SK-N-SH treated with all-trans-retinoic acid at 6 μM for 48 hours (cell line): Measurements from ENCODE around the gene RALGAPA1.

Experiments used
- ATAC-seq: fragments of 200-7000 bp; cut with Tn5 transposase; 3 replicates; pipeline ENCODE4 v1.9.1; 2020; ENCODE audit warnings: mild to moderate bottlenecking, moderate library complexity
- ARNTL ChIP-seq: fragments of 450-650 bp; formaldehyde crosslinking; IDR thresholded peaks from 2 replicates; pipeline ENCODE4 v1.5.0; 2020; ENCODE audit warnings: low read depth, mild to moderate bottlenecking, moderate library complexity, borderline replicate concordance
- BACH2 ChIP-seq: fragments of 250-450 bp; sonication (Bioruptor Pico); IDR thresholded peaks from 2 replicates; pipeline ENCODE4 v1.9.0; 2021; ENCODE audit warnings: mild to moderate bottlenecking, borderline replicate concordance
- CREB5 ChIP-seq: fragments of 250-450 bp; sonication (Bioruptor Pico); IDR thresholded peaks from 2 replicates; pipeline ENCODE4 v1.5.1; 2020; ENCODE audit warnings: low read depth, mild to moderate bottlenecking, moderate library complexity
- CSDC2 ChIP-seq: fragments of 250-450 bp; sonication (Bioruptor Pico); IDR thresholded peaks from 2 replicates; pipeline ENCODE4 v1.5.0; 2020; ENCODE audit warnings: mild to moderate bottlenecking, moderate library complexity
- CSRNP3 ChIP-seq: fragments of 250-450 bp; sonication (Bioruptor Pico); IDR thresholded peaks from 2 replicates; pipeline ENCODE4 v1.5.1; 2021; ENCODE audit warnings: mild to moderate bottlenecking, moderate library complexity
- ESRRG ChIP-seq: fragments of 250-450 bp; sonication (Bioruptor Pico); IDR thresholded peaks from 2 replicates; pipeline ENCODE4 v1.6.1; 2021; ENCODE audit warnings: mild to moderate bottlenecking
- GLIS3 ChIP-seq: fragments of 250-450 bp; sonication (Bioruptor Pico); IDR thresholded peaks from 2 replicates; pipeline ENCODE4 v1.5.0; 2020; ENCODE audit warnings: mild to moderate bottlenecking, moderate library complexity
- ISL1 ChIP-seq: fragments of 250-450 bp; sonication (Bioruptor Pico); IDR thresholded peaks from 2 replicates; pipeline ENCODE4 v2.1.2; 2022; ENCODE audit warnings: mild to moderate bottlenecking, moderate library complexity
- OSR1 ChIP-seq: fragments of 250-450 bp; sonication (Bioruptor Pico); IDR thresholded peaks from 2 replicates; pipeline ENCODE4 v1.8.0; 2022; ENCODE audit warnings: moderate library complexity, mild to moderate bottlenecking, inconsistent platforms
- PPARA ChIP-seq: fragments of 250-450 bp; sonication (Bioruptor Pico); IDR thresholded peaks from 2 replicates; pipeline ENCODE4 v1.5.0; 2020; ENCODE audit warnings: mild to moderate bottlenecking, borderline replicate concordance
- RARB ChIP-seq: fragments of 250-450 bp; sonication (Bioruptor Pico); IDR thresholded peaks from 2 replicates; pipeline ENCODE4 v1.8.0; 2021; ENCODE audit warnings: mild to moderate bottlenecking, moderate library complexity
- SNAI2 ChIP-seq: fragments of 250-450 bp; sonication (Bioruptor Pico); IDR thresholded peaks from 2 replicates; pipeline ENCODE4 v1.5.0; 2020; ENCODE audit warnings: mild to moderate bottlenecking, moderate library complexity
- TCF4 ChIP-seq: fragments of 250-450 bp; sonication (Bioruptor Pico); IDR thresholded peaks from 2 replicates; pipeline ENCODE4 v1.8.0; 2021; ENCODE audit warnings: mild to moderate bottlenecking, moderate library complexity, borderline replicate concordance
- TOX ChIP-seq: fragments of 250-450 bp; sonication (Bioruptor Pico); IDR thresholded peaks from 2 replicates; pipeline ENCODE4 v1.8.0; 2021; ENCODE audit warnings: mild to moderate bottlenecking, moderate library complexity, borderline replicate concordance
- ZC3H10 ChIP-seq: fragments of 250-450 bp; sonication (Bioruptor Pico); IDR thresholded peaks from 2 replicates; pipeline ENCODE4 v1.5.1; 2021; ENCODE audit warnings: mild to moderate bottlenecking, moderate library complexity
- ZFP3 ChIP-seq: fragments of 250-450 bp; sonication (Bioruptor Pico); IDR thresholded peaks from 2 replicates; pipeline ENCODE4 v1.5.0; 2020; ENCODE audit warnings: mild to moderate bottlenecking, moderate library complexity
- ZFP30 ChIP-seq: fragments of 450-650 bp; formaldehyde crosslinking; IDR thresholded peaks from 2 replicates; pipeline ENCODE4 v1.5.0; 2022; ENCODE audit warnings: mild to moderate bottlenecking, moderate library complexity
- ZNF565 ChIP-seq: fragments of 450-650 bp; formaldehyde crosslinking; conservative IDR thresholded peaks from 2 replicates; pipeline ENCODE4 v1.5.0; 2020; ENCODE audit warnings: low read depth, mild to moderate bottlenecking, moderate library complexity
- TF ChIP-seq, protein P1 (sequence below): fragments of 250-450 bp; sonication (Bioruptor Pico); IDR thresholded peaks from 2 replicates; pipeline ENCODE4 v1.8.0; 2020; ENCODE audit warnings: mild to moderate bottlenecking, moderate library complexity, borderline replicate concordance
- TF ChIP-seq, protein P2 (sequence below): fragments of 250-450 bp; sonication (Bioruptor Pico); IDR thresholded peaks from 2 replicates; pipeline ENCODE4 v1.5.0; 2020; ENCODE audit warnings: mild to moderate bottlenecking, moderate library complexity
- TF ChIP-seq, protein P3 (sequence below): fragments of 250-450 bp; sonication (Bioruptor Pico); IDR thresholded peaks from 2 replicates; pipeline ENCODE4 v1.8.0; 2021; ENCODE audit warnings: low read depth, mild to moderate bottlenecking, moderate library complexity, borderline replicate concordance

RALGAPA1 gene

GRCh38 chr14:35506461-35506860 lies 302.6 kb downstream of the RALGAPA1 start:
- no peak for ATAC-seq
- TF ChIP-seq RARB (CRISPR knock-in tag) = no peak
- TF ChIP-seq ZFP30 (CRISPR knock-in tag) = no peak
- TF ChIP-seq BACH2 (CRISPR knock-in tag) = no peak
- no peak for TF ChIP-seq ESRRG (CRISPR knock-in tag)
- TF ChIP-seq, protein P1, sequence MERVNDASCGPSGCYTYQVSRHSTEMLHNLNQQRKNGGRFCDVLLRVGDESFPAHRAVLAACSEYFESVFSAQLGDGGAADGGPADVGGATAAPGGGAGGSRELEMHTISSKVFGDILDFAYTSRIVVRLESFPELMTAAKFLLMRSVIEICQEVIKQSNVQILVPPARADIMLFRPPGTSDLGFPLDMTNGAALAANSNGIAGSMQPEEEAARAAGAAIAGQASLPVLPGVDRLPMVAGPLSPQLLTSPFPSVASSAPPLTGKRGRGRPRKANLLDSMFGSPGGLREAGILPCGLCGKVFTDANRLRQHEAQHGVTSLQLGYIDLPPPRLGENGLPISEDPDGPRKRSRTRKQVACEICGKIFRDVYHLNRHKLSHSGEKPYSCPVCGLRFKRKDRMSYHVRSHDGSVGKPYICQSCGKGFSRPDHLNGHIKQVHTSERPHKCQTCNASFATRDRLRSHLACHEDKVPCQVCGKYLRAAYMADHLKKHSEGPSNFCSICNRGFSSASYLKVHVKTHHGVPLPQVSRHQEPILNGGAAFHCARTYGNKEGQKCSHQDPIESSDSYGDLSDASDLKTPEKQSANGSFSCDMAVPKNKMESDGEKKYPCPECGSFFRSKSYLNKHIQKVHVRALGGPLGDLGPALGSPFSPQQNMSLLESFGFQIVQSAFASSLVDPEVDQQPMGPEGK (CRISPR knock-in tag) = no peak
- no peak for TF ChIP-seq ZFP3 (CRISPR knock-in tag)
- TF ChIP-seq ISL1 = no peak
- TF ChIP-seq CSRNP3 (CRISPR knock-in tag) = no peak
- TF ChIP-seq CSDC2 (CRISPR knock-in tag) = no peak
- TF ChIP-seq SNAI2 (CRISPR knock-in tag) = no peak
- no peak for TF ChIP-seq OSR1 (CRISPR knock-in tag)

- no peak for TF ChIP-seq SNAI2 (CRISPR knock-in tag)
- TF ChIP-seq CSDC2 (CRISPR knock-in tag) = no peak
- TF ChIP-seq GLIS3 (CRISPR knock-in tag) = no peak
- TF ChIP-seq ESRRG (CRISPR knock-in tag) = no peak
- TF ChIP-seq RARB (CRISPR knock-in tag) = no peak
- TF ChIP-seq, protein P2, sequence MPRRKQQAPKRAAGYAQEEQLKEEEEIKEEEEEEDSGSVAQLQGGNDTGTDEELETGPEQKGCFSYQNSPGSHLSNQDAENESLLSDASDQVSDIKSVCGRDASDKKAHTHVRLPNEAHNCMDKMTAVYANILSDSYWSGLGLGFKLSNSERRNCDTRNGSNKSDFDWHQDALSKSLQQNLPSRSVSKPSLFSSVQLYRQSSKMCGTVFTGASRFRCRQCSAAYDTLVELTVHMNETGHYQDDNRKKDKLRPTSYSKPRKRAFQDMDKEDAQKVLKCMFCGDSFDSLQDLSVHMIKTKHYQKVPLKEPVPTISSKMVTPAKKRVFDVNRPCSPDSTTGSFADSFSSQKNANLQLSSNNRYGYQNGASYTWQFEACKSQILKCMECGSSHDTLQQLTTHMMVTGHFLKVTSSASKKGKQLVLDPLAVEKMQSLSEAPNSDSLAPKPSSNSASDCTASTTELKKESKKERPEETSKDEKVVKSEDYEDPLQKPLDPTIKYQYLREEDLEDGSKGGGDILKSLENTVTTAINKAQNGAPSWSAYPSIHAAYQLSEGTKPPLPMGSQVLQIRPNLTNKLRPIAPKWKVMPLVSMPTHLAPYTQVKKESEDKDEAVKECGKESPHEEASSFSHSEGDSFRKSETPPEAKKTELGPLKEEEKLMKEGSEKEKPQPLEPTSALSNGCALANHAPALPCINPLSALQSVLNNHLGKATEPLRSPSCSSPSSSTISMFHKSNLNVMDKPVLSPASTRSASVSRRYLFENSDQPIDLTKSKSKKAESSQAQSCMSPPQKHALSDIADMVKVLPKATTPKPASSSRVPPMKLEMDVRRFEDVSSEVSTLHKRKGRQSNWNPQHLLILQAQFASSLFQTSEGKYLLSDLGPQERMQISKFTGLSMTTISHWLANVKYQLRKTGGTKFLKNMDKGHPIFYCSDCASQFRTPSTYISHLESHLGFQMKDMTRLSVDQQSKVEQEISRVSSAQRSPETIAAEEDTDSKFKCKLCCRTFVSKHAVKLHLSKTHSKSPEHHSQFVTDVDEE (CRISPR knock-in tag) = no peak
- TF ChIP-seq OSR1 (CRISPR knock-in tag) = no peak
- no peak for TF ChIP-seq ISL1
- TF ChIP-seq, protein P3, sequence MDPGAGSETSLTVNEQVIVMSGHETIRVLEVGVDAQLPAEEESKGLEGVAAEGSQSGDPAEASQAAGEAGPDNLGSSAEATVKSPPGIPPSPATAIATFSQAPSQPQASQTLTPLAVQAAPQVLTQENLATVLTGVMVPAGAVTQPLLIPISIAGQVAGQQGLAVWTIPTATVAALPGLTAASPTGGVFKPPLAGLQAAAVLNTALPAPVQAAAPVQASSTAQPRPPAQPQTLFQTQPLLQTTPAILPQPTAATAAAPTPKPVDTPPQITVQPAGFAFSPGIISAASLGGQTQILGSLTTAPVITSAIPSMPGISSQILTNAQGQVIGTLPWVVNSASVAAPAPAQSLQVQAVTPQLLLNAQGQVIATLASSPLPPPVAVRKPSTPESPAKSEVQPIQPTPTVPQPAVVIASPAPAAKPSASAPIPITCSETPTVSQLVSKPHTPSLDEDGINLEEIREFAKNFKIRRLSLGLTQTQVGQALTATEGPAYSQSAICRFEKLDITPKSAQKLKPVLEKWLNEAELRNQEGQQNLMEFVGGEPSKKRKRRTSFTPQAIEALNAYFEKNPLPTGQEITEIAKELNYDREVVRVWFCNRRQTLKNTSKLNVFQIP (CRISPR knock-in tag) = no peak
- ATAC-seq = no peak
Measured at GRCh38 chr14:35504260-35504659, 304.8 kb downstream of the RALGAPA1 start.

GRCh38 chr14:35503646-35504045 lies 305.4 kb downstream of the RALGAPA1 start:
- ATAC-seq = no peak
- TF ChIP-seq ARNTL (CRISPR knock-in tag) = no peak
- TF ChIP-seq CREB5 = no peak
- TF ChIP-seq ZNF565 (CRISPR knock-in tag) = no peak
- no peak for TF ChIP-seq TCF4 (CRISPR knock-in tag)
- TF ChIP-seq ZFP30 (CRISPR knock-in tag) = no peak
- TF ChIP-seq ZC3H10 (CRISPR knock-in tag) = no peak
- TF ChIP-seq ISL1 = no peak
- no peak for TF ChIP-seq PPARA
- TF ChIP-seq CSRNP3 (CRISPR knock-in tag) = no peak
- no peak for TF ChIP-seq SNAI2 (CRISPR knock-in tag)
- TF ChIP-seq OSR1 (CRISPR knock-in tag) = no peak
- TF ChIP-seq GLIS3 (CRISPR knock-in tag) = no peak
- TF ChIP-seq RARB (CRISPR knock-in tag) = no peak
- TF ChIP-seq BACH2 (CRISPR knock-in tag) = no peak
- TF ChIP-seq ESRRG (CRISPR knock-in tag) = no peak
- no peak for TF ChIP-seq CSDC2 (CRISPR knock-in tag)
- TF ChIP-seq ZFP3 (CRISPR knock-in tag) = no peak
- TF ChIP-seq TOX = no peak
- TF ChIP-seq, protein P2 (CRISPR knock-in tag) = no peak
